OCI-LY1 (cell line): Measurements from ENCODE around the gene NLRP6.

Experiments
- EZH2 ChIP-seq: fragments of 200-600 bp; sonication (generic), shearing (Covaris generic); IDR thresholded peaks from 2 replicates; pipeline ENCODE4 v1.8.0; 2017; ENCODE audit warnings: borderline replicate concordance, mixed run types, mild to moderate bottlenecking, antibody characterized with exemption, low read length, moderate library complexity, mixed read lengths
- TF ChIP-seq, protein P1 (sequence below): fragments of 200-600 bp; sonication (generic), shearing (Covaris generic); IDR thresholded peaks from 2 replicates; pipeline ENCODE4 v1.5.1; 2017; ENCODE audit warnings: mild to moderate bottlenecking, antibody characterized with exemption, low read length, moderate library complexity, mixed read lengths

DNA sequence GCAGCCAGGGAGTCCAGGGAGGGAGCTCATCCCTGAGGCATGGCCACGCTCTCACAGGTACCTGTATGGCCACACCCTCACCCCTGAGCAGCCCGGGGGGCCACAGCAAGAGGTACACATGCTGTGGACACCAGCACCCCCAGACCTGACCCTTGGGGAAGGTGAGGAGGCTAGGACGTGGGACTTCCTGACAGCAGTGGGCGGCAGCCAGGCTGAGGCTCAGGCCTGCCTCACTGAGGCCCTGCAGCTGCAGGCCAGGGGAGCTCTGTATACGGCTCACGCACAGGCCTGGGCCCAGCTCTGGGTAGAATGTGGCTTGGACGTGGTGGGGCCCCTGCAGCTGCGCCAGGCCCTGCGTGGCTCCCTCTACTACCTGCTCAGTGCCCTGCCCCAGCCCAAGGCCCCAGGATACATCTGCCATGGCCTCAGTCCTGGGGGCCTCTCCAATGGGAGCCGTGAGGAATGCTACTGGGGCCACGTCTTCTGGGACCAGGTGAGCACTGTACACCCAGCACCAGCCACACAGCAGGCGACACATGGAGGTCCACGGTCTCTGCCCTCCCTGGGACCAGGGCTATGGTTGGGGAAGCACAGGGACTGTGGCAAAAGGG lies 12.5 kb downstream of the NLRP6 start:
- TF ChIP-seq, protein P1, sequence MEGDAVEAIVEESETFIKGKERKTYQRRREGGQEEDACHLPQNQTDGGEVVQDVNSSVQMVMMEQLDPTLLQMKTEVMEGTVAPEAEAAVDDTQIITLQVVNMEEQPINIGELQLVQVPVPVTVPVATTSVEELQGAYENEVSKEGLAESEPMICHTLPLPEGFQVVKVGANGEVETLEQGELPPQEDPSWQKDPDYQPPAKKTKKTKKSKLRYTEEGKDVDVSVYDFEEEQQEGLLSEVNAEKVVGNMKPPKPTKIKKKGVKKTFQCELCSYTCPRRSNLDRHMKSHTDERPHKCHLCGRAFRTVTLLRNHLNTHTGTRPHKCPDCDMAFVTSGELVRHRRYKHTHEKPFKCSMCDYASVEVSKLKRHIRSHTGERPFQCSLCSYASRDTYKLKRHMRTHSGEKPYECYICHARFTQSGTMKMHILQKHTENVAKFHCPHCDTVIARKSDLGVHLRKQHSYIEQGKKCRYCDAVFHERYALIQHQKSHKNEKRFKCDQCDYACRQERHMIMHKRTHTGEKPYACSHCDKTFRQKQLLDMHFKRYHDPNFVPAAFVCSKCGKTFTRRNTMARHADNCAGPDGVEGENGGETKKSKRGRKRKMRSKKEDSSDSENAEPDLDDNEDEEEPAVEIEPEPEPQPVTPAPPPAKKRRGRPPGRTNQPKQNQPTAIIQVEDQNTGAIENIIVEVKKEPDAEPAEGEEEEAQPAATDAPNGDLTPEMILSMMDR = no peak
- no peak for TF ChIP-seq EZH2
